IgD-negative memory B cell (primary cell): Measurements from ENCODE around the gene SH3RF3. TPM values are rescaled to one million over a fixed set of nuclear protein-coding genes. Genes with fewer than 3 reads are reported as not detected.

Experiments
- H3K27ac Mint-ChIP-seq, 3 donors: one replicate each; pipeline ENCODE4 v1.8.0; 2020 to 2022; ENCODE audit warnings: mild to moderate bottlenecking in 3 of 3, mixed read lengths in 3 of 3, moderate library complexity in 1 of 3
- H3K27me3 Mint-ChIP-seq: one replicate; pipeline ENCODE4 v1.8.0; 2021; ENCODE audit warnings: mixed read lengths
- H3K36me3 Mint-ChIP-seq: one replicate; pipeline ENCODE4 v1.8.0; 2020; ENCODE audit warnings: mild to moderate bottlenecking, mixed read lengths
- H3K4me1 Mint-ChIP-seq, 3 donors: one replicate each; pipeline ENCODE4 v1.8.0; 2020 to 2022; ENCODE audit warnings: mixed read lengths in 3 of 3, mild to moderate bottlenecking in 1 of 3
- H3K4me3 Mint-ChIP-seq, 4 donors: one replicate each; pipeline ENCODE4 v1.8.0; 2020 to 2022; ENCODE audit warnings: mild to moderate bottlenecking in 4 of 4, mixed read lengths in 4 of 4, moderate library complexity in 3 of 4
- H3K9me3 Mint-ChIP-seq, 3 donors: one replicate each; pipeline ENCODE4 v1.8.0; 2020 to 2021; ENCODE audit warnings: mixed read lengths in 3 of 3, mild to moderate bottlenecking in 1 of 3
- polyA plus RNA-seq: library from polyadenylated mRNA; unstranded; fragments of 300-500 nt; fragmentation: Illumina TruSeq; gene quantifications from one replicate; pipeline ENCODE4 v1.2.3, GENCODE V29; 2021

The SH3RF3 gene
- polyA plus RNA-seq, 1 donor from 2014 or later = not detected

GRCh38 chr2:109350526-109350925 is 221.5 kb downstream of the SH3RF3 start:
- H3K4me3 Mint-ChIP-seq = no peak overlapping the region
- peaks cover 8% of the 10 kb centered on the region for H3K27me3 Mint-ChIP-seq
- peaks cover 0 to 13% (median 11%) of the 10 kb centered on the region in 3 donors for H3K4me1 Mint-ChIP-seq
- no peaks in the 10 kb centered on the region for H3K36me3 Mint-ChIP-seq
- H3K9me3 Mint-ChIP-seq = peaks cover 0 to 2% (median 0%) of the 10 kb centered on the region in 3 donors
- H3K27ac Mint-ChIP-seq = no peak overlapping the region

GRCh38 chr2:109351164-109351756 is 222.3 kb downstream of the SH3RF3 start:
- Mint-ChIP-seq H3K27ac (no peak overlapping the region), H3K36me3 (no peaks in the 10 kb centered on the region), H3K4me1 (peaks cover 0 to 13% (median 11%) of the 10 kb centered on the region in 3 donors), H3K27me3 (peaks cover 9% of the 10 kb centered on the region), H3K4me3 (no peak overlapping the region), H3K9me3 (peaks cover 0 to 2% (median 0%) of the 10 kb centered on the region in 3 donors)

- Mint-ChIP-seq H3K27me3 (peaks cover 9% of the 10 kb centered on the region), H3K36me3 (no peaks in the 10 kb centered on the region), H3K27ac (no peak overlapping the region), H3K4me3 (no peak overlapping the region), H3K9me3 (peaks cover 0 to 4% (median 0%) of the 10 kb centered on the region in 3 donors), H3K4me1 (peaks cover 0 to 13% (median 11%) of the 10 kb centered on the region in 3 donors)
Observed at GRCh38 chr2:109352056-109352897, 223.3 kb downstream of the SH3RF3 start.

GRCh38 chr2:109352898-109353689 is 224.1 kb downstream of the SH3RF3 start:
- Mint-ChIP-seq H3K27me3 (peaks cover 9% of the 10 kb centered on the region), H3K4me3 (no peak overlapping the region), H3K27ac (no peak overlapping the region), H3K4me1 (peaks cover 0 to 13% (median 11%) of the 10 kb centered on the region in 3 donors), H3K9me3 (peaks cover 0 to 6% (median 0%) of the 10 kb centered on the region in 3 donors), H3K36me3 (no peaks in the 10 kb centered on the region)

- no peak overlapping the region for H3K4me3 Mint-ChIP-seq
- H3K27me3 Mint-ChIP-seq = peaks cover 3% of the 10 kb centered on the region
- H3K4me1 Mint-ChIP-seq = peaks cover 0 to 6% (median 3%) of the 10 kb centered on the region in 3 donors
- H3K9me3 Mint-ChIP-seq = peaks cover 0 to 8% (median 6%) of the 10 kb centered on the region in 3 donors
- H3K27ac Mint-ChIP-seq = no peak overlapping the region
- H3K36me3 Mint-ChIP-seq = no peaks in the 10 kb centered on the region
Observed at GRCh38 chr2:109353806-109354745, 225.1 kb downstream of the SH3RF3 start.

- H3K36me3 Mint-ChIP-seq = no peaks in the 10 kb centered on the region
- H3K27ac Mint-ChIP-seq = peak overlapping the region in 1 of 3 donors; percentile 82
- H3K4me1 Mint-ChIP-seq = peaks cover 0 to 4% (median 0%) of the 10 kb centered on the region in 3 donors
- peaks cover 2% of the 10 kb centered on the region for H3K27me3 Mint-ChIP-seq
- H3K9me3 Mint-ChIP-seq = peaks cover 0 to 9% (median 8%) of the 10 kb centered on the region in 3 donors
- no peak overlapping the region for H3K4me3 Mint-ChIP-seq
Observed at GRCh38 chr2:109355192-109355843, 226.3 kb downstream of the SH3RF3 start.

GRCh38 chr2:109356324-109357035 is 227.5 kb downstream of the SH3RF3 start:
- Mint-ChIP-seq H3K9me3 (peaks cover 0 to 14% (median 8%) of the 10 kb centered on the region in 3 donors), H3K27ac (peak overlapping the region in 1 of 3 donors; percentile 73), H3K27me3 (peaks cover 2% of the 10 kb centered on the region), H3K36me3 (no peaks in the 10 kb centered on the region), H3K4me1 (peaks cover 0 to 2% (median 0%) of the 10 kb centered on the region in 3 donors), H3K4me3 (no peak overlapping the region)

- Mint-ChIP-seq H3K27ac (no peak overlapping the region), H3K4me1 (no peaks in the 10 kb centered on the region)
Observed at GRCh38 chr2:109364217-109364616, 235.2 kb downstream of the SH3RF3 start.

GRCh38 chr2:109365131-109365530 is 236.1 kb downstream of the SH3RF3 start:
- Mint-ChIP-seq H3K27me3 (no peaks in the 10 kb centered on the region), H3K36me3 (no peaks in the 10 kb centered on the region), H3K9me3 (peaks cover 0 to 6% (median 0%) of the 10 kb centered on the region in 3 donors), H3K4me3 (no peak overlapping the region), H3K27ac (no peak overlapping the region), H3K4me1 (no peaks in the 10 kb centered on the region)

More at GRCh38 chr2:109364217-109364616, 235.2 kb downstream of the SH3RF3 start:
- Mint-ChIP-seq H3K9me3 (peaks cover 0 to 7% (median 0%) of the 10 kb centered on the region in 3 donors), H3K36me3 (no peaks in the 10 kb centered on the region), H3K4me3 (no peak overlapping the region), H3K27me3 (no peaks in the 10 kb centered on the region)

- Mint-ChIP-seq H3K27me3 (no peaks in the 10 kb centered on the region), H3K4me1 (no peaks in the 10 kb centered on the region), H3K9me3 (no peaks in the 10 kb centered on the region), H3K27ac (no peak overlapping the region), H3K36me3 (no peaks in the 10 kb centered on the region), H3K4me3 (no peak overlapping the region)
Observed at GRCh38 chr2:109367683-109368082, 238.7 kb downstream of the SH3RF3 start.

GRCh38 chr2:109368798-109369197 is 239.8 kb downstream of the SH3RF3 start:
- Mint-ChIP-seq H3K4me3 (no peak overlapping the region), H3K27me3 (no peaks in the 10 kb centered on the region), H3K4me1 (no peaks in the 10 kb centered on the region), H3K27ac (no peak overlapping the region), H3K36me3 (no peaks in the 10 kb centered on the region), H3K9me3 (no peaks in the 10 kb centered on the region)

GRCh38 chr2:109369671-109370191 is 240.7 kb downstream of the SH3RF3 start:
- Mint-ChIP-seq H3K36me3 (no peaks in the 10 kb centered on the region), H3K4me3 (no peak overlapping the region), H3K27me3 (no peaks in the 10 kb centered on the region), H3K27ac (no peak overlapping the region), H3K9me3 (no peaks in the 10 kb centered on the region), H3K4me1 (no peaks in the 10 kb centered on the region)
